Activated B cell treated with CpG ODN at 0.5 μM for 24 hours (primary cell): Measurements from ENCODE around the gene SEPTIN2. TPM values are rescaled to one million over a fixed set of nuclear protein-coding genes. Genes with fewer than 3 reads are reported as not detected.

Source experiments
- ATAC-seq: fragments of 200-7000 bp; cut with Tn5 transposase; one replicate; pipeline ENCODE4 v1.10.0; 2021; ENCODE audit warnings: low read depth, mild to moderate bottlenecking, moderate library complexity
- CTCF ChIA-PET: fragments of 350-600 bp; sonication (Branson Sonifier 250); formaldehyde crosslinking; loops from one replicate; lab custom pipeline; 2021; ENCODE audit warnings: antibody characterized with exemption; lab: Charles Lee
- POLR2A ChIA-PET: fragments of 350-600 bp; sonication (Branson Sonifier 250); formaldehyde crosslinking; loops from one replicate; lab custom pipeline; 2021; ENCODE audit warnings: antibody characterized with exemption; lab: Charles Lee
- DNase-seq: peaks from one replicate; pipeline ENCODE4 v3.0.0; 2022
- H3K27ac Mint-ChIP-seq: one replicate; pipeline ENCODE4 v1.8.0; 2020; ENCODE audit warnings: mixed read lengths
- H3K27me3 Mint-ChIP-seq: one replicate; pipeline ENCODE4 v1.8.0; 2021; ENCODE audit warnings: mixed read lengths
- H3K36me3 Mint-ChIP-seq: one replicate; pipeline ENCODE4 v1.8.0; 2021; ENCODE audit warnings: low read depth, mixed read lengths
- H3K4me1 Mint-ChIP-seq: one replicate; pipeline ENCODE4 v1.8.0; 2021; ENCODE audit warnings: mixed read lengths
- H3K4me3 Mint-ChIP-seq: one replicate; pipeline ENCODE4 v1.8.0; 2020; ENCODE audit warnings: mild to moderate bottlenecking, mixed read lengths
- H3K9me3 Mint-ChIP-seq: one replicate; pipeline ENCODE4 v1.8.0; 2020; ENCODE audit warnings: mixed read lengths
- intact Hi-C: fragments of 100-400 bp; cut with micrococcal nuclease; formaldehyde crosslinking; loops from one replicate; pipeline ENCODE4 v1.15.1; 2024
- total RNA-seq: library from RNA; stranded (reverse); gene quantifications from 2 replicates; pipeline ENCODE4 v1.2.3, GENCODE V29; 2022
- TF ChIP-seq, protein P1 (sequence below): fragments of 200-600 bp; IDR thresholded peaks from one replicate; pipeline ENCODE4 v1.8.0; 2022; ENCODE audit warnings: antibody characterized with exemption, mild to moderate bottlenecking

Gene SEPTIN2
- total RNA-seq, 1 donor from 2014 or later, result 251 TPM

DNA sequence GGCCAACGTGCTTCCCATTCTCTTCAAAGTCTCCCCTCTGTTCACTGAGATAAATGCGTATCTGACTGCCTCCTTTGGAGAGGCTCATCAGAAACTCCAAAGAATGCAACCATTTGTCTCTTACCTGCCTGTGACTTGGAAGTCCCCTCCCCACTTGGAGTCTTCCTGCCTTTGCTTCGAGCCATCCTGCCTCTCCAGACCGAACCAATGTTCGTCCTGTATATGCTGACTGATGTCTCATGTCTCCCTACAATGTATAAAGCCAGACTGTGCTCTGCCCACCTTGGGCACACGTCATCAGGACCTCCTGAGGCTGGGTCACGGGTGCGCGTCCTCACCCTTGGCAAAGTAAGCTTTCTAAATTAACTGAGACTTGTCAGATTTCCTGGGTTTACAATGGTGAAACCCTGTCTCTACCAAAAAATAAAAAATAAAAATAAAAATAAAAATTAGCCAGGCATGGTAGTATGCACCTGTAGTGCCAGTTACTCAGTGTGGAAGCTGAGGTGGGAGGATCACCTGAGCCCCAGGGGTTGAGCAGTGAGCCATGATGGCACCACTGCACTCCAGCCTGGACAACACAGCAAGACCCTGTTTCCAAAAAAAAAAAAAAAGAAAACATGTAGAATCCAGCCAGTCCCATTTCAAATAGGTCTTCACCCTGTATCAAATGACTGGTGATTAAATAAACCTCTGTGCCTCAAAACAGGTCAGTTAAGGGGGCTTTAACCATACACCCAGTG lies 29.2 kb upstream of the SEPTIN2 start:
- ChIA-PET CTCF (no interaction called here), POLR2A (interaction anchor here (0.6 kb wide), 1 partner anchor 477 kb away, joined by 3 read pairs; no protein-coding TSS in a partner anchor)
- H3K27me3 Mint-ChIP-seq, result no peaks in the 10 kb centered on the region
- TF ChIP-seq, protein P1, sequence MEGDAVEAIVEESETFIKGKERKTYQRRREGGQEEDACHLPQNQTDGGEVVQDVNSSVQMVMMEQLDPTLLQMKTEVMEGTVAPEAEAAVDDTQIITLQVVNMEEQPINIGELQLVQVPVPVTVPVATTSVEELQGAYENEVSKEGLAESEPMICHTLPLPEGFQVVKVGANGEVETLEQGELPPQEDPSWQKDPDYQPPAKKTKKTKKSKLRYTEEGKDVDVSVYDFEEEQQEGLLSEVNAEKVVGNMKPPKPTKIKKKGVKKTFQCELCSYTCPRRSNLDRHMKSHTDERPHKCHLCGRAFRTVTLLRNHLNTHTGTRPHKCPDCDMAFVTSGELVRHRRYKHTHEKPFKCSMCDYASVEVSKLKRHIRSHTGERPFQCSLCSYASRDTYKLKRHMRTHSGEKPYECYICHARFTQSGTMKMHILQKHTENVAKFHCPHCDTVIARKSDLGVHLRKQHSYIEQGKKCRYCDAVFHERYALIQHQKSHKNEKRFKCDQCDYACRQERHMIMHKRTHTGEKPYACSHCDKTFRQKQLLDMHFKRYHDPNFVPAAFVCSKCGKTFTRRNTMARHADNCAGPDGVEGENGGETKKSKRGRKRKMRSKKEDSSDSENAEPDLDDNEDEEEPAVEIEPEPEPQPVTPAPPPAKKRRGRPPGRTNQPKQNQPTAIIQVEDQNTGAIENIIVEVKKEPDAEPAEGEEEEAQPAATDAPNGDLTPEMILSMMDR, result no peak
- ATAC-seq (no peak), DNase-seq (no peak)
- H3K4me1 Mint-ChIP-seq, result peaks cover 31% of the 10 kb centered on the region
- no peak overlapping the region for H3K4me3 Mint-ChIP-seq
- intact Hi-C loops, result no loop called here
- peaks cover 8% of the 10 kb centered on the region for H3K36me3 Mint-ChIP-seq
- H3K27ac Mint-ChIP-seq, result no peak overlapping the region
- H3K9me3 Mint-ChIP-seq, result no peaks in the 10 kb centered on the region

DNA sequence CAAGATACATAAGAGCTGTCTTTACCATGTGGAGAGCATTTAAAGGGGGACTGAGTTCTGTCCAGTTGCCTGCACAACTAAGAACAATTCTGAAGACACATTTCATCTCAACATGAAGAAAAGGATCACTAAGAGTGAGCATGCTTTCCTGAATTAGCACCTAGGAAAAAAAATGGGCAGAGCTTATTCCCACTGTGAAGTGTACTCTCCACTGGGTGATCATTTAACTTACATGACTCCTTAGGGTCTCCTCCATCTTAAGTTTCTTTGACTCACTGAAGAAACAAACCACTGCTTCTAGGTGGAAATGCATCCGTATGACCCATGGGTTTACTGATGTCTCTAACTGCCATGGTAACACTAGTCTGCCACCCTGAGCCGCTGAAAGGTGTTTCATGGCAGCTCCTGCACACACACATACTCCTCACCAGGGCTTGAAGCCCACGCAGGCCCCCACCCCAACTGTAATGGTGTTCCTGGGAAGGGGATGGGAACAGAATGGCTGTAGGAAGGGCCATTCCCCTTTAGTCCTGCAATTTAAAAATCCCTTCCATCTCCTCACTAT lies 27.3 kb upstream of the SEPTIN2 start:
- no peak overlapping the region for H3K4me3 Mint-ChIP-seq
- TF ChIP-seq, protein P1, result no peak
- intact Hi-C loops, result no loop called here
- peaks cover 8% of the 10 kb centered on the region for H3K36me3 Mint-ChIP-seq
- POLR2A ChIA-PET, result interaction anchor here (0.6 to 0.7 kb wide), 2 partner anchors 12 to 36 kb away, joined by 3 to 4 read pairs; no protein-coding TSS in a partner anchor
- no peak overlapping the region for H3K27ac Mint-ChIP-seq
- peaks cover 39% of the 10 kb centered on the region for H3K4me1 Mint-ChIP-seq
- ATAC-seq, result no peak
- H3K9me3 Mint-ChIP-seq, result no peaks in the 10 kb centered on the region
- no peaks in the 10 kb centered on the region for H3K27me3 Mint-ChIP-seq
- CTCF ChIA-PET, result no interaction called here
- no peak for DNase-seq

DNA sequence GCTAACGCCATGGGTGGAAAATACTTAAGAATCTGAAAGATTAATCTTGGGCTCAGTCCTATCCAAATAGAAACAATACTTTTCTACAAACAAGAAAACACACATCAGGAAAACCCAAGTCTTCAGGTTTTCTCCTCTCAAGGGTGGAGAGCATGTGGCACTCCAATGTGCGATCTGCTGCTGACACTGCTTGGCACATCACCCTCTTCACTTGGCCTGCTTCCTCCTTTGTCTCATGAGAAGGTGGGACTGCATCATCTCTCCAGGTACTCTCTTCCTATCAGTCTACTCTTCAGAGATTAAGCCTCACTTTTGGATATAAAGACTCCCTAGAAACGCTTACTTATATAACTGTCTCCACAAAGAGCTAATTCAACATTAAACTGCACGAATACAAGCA lies 26.7 kb upstream of the SEPTIN2 start:
- Mint-ChIP-seq H3K27me3 (no peaks in the 10 kb centered on the region), H3K4me1 (peaks cover 37% of the 10 kb centered on the region), H3K9me3 (no peaks in the 10 kb centered on the region), H3K4me3 (no peak overlapping the region), H3K36me3 (peaks cover 7% of the 10 kb centered on the region), H3K27ac (no peak overlapping the region)
- DNase-seq, result no peak
- ChIA-PET POLR2A (interaction anchor here (0.6 to 0.7 kb wide), 2 partner anchors 12 to 35 kb away, joined by 3 to 4 read pairs; no protein-coding TSS in a partner anchor), CTCF (no interaction called here)
- intact Hi-C loops, result no loop called here
- ATAC-seq, result no peak
- TF ChIP-seq, protein P1, result no peak

DNA sequence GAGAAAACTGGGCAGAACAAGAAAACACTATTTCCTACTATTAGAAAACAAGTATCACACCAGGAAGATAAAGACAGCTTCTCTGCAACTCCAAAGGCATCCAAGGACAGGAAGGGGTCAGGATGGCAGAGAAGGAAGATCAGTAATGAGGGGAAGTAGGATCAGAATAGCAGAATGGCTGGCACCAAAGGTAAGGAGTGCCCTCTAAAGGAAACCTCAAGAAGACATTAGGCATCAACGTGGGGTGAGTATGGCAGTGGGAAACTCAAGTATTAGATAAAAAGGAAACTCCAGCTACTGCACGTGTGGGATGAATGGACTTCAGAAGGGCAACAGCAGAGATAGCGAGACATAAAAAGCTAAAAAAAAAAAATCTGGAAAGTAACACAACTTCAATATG lies 26.1 kb upstream of the SEPTIN2 start:
- Mint-ChIP-seq H3K4me1 (peaks cover 37% of the 10 kb centered on the region), H3K27me3 (no peaks in the 10 kb centered on the region), H3K36me3 (peaks cover 6% of the 10 kb centered on the region), H3K27ac (no peak overlapping the region), H3K4me3 (no peak overlapping the region), H3K9me3 (no peaks in the 10 kb centered on the region)
- intact Hi-C loops, result no loop called here
- no peak for DNase-seq
- TF ChIP-seq, protein P1, result no peak
- ChIA-PET CTCF (no interaction called here), POLR2A (no interaction called here)
- ATAC-seq, result no peak

DNA sequence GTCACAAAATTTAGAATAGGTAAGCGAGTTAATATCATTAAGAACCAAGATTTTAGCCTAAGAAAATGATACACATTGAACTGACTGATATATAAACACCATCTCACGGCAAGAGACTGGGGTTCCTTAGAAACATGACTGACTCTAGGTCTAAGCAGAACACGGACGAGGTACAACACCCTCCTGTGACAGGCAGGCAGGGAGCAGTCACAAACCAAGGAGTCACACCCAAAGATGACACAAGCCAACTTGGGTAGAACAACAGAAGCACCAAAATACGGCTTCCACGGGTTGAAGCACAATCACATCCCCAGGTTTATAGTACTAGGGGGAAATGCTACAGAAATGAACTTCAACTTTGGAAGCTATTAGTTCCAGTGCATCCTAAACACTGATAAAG lies 24.6 kb upstream of the SEPTIN2 start:
- CTCF ChIA-PET, result no interaction called here
- H3K36me3 Mint-ChIP-seq, result peaks cover 7% of the 10 kb centered on the region
- ATAC-seq (no peak), DNase-seq (no peak)
- intact Hi-C loops, result no loop called here
- no peak overlapping the region for H3K4me3 Mint-ChIP-seq
- TF ChIP-seq, protein P1, result no peak
- POLR2A ChIA-PET, result interaction anchor here (0.5 kb wide), 1 partner anchor 31 kb away, joined by 4 read pairs; no protein-coding TSS in a partner anchor
- H3K9me3 Mint-ChIP-seq, result no peaks in the 10 kb centered on the region
- no peak overlapping the region for H3K27ac Mint-ChIP-seq
- no peaks in the 10 kb centered on the region for H3K27me3 Mint-ChIP-seq
- peaks cover 38% of the 10 kb centered on the region for H3K4me1 Mint-ChIP-seq
